ENCODE data around the gene PLOD2.
A peak's percentile ranks its signal among the peaks of the same experiment; 100 is the strongest.

The PLOD2 gene

GRCh38 chr3:146092230-146092629 lies 68.8 kb downstream of the PLOD2 start:
- no peak for DNase-seq

GRCh38 chr3:146091397-146091796 lies 69.6 kb downstream of the PLOD2 start:
- no peak for DNase-seq

GRCh38 chr3:146090521-146090920 lies 70.5 kb downstream of the PLOD2 start:
- DNase-seq = no peak

DNA sequence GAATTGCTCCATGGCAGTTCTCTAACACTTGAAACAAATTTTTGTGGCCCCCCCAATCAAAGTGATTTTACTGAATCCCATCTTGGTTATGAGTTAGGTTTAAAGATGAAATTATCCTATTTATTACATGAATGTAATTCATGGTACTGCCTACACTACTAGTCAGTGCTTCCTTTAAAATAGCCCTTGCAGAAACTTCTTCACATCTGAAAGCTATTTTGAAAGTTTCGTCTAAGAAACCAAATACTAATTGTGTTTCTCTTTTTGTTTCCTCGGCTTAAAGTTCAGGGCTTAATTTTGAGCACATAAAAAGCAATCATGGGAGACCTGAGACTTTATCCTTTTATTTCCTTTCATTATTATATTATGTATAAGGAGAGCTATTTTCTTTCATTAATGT lies 72.1 kb downstream of the PLOD2 start:
- DNase-seq = no peak

- DNase-seq = no peak
Observed at GRCh38 chr3:146087116-146087515, 73.9 kb downstream of the PLOD2 start.

DNA sequence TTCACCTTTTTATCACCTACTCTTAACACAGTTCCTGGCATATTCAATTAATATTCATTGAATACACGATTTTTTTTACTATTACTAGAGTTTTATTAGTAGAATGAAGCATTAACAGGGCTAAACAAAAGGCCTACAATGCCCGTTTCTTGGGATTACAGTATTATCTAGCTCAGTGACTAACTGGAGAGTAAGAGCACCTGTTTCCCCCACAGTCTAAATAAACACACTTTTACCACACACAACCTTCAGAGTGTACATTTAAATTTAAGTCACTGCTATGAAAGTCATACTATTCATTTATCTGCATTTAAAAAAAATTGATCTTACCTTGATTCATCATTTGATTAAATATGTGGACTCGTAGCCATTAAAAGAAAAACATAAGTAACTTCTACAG lies 74.8 kb downstream of the PLOD2 start:
- DNase-seq = no peak

DNA sequence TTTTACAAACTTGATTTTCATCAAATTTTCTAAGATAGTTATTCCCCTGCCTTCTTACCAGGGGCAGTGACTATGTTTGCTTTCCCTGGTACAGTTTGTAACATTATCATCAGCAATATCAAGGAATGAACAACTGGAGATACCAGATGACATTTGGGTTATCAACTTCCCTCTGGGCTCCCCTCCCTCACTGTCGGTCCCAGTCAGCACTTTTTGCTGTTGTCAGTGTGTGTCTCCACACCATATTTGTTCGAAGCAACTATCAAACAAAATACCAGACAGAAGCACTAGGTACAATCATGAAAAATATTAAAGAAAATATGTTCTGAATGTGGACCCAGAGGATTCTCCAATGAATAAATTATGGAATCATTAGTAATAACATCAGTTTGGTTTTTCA lies 75.3 kb downstream of the PLOD2 start:
- no peak for DNase-seq

DNA sequence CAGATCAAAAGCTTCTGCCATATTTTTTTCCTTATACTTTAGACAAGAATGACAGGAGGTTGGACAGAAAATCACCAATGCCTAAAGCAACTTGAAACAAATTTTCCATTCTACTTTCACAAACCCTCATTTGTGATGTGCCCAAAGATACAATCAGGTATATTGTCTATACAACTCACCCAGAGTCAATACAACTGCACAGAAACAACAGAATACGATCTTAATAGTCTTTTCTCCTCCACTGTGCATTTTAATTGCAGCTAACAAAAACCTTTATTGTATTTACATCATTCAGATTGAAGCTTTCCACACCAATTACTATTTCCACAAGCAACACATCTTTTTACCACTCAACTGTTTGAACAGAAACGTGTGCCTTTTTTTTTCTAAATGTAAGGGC lies 80.4 kb downstream of the PLOD2 start:
- DNase-seq = no peak

DNA sequence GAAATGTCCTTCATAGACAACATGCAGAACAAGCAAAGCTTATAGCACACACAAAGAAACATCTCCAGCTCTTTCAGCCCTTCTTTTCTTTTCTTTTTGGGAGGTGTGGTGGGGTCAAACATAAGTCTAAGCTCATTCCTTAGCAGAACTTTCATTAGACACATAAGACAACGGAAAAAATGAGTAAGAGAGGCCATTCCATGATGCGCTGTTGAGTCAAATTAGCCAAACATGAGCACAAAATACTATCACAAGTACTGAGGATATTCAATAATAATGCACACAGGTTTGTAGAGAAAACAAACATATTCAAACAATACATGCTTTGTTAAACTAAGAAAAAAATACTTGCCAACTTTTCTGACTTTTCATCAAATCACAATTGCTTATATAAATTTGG lies 83.0 kb downstream of the PLOD2 start:
- DNase-seq = no peak

DNA sequence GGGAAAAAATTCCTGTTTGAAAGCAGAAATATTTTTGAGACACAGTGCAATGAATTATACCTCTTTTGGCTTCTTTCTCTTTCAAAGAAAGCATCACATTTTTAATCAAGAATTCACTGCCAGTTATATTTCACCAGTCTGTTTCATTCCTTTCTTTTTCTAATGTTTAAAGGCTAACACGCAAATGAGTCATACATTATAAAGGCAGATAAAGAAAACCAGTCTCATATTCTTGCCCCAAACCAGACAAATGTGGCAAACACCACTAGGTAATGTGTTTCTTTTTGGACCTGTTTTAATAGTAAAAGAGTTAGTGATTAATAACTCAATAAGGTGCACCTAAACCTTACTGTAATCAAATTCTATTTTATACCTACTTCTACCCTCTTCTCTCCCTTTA lies 83.8 kb downstream of the PLOD2 start:
- DNase-seq = no peak

- no peak for DNase-seq
Observed at GRCh38 chr3:146072824-146073223, 88.2 kb downstream of the PLOD2 start.

DNA sequence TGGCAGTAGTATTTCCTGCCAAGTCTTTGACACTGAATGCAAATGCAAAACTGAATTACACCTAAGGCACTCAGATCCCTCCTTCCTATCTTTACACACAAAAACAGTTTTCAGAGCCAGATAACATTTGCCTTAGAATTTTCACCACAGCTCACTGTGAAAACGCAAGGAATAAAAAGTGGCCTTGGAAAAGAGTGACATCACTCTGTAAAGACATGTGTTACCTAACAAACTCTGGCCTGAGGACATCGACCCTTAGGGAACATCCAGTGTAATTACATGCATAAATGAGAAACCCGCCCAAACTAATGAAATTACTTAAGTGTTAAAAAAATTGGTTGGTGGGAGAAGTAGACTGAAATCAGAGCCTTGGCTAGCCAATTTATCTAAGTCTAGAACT lies 88.9 kb downstream of the PLOD2 start:
- no peak for DNase-seq

DNA sequence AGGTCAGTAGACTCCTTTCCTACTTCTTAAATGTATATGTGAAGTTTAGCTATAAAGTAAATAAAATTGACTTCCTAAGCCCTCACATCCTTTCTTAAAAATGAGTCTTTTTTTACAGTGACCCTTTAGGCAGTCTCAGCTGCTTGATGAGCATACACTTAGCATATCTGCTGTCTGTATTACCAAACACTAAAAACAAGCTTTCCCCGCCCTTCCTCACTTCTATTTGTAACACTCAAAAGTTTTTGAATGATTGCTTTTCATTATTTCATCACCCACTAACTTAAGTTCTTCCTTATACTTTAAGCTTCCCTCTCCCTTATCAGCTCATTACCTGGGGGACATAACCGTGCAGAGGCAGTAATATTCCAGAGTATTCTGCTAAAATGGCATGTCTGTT lies 89.4 kb downstream of the PLOD2 start:
- DNase-seq = no peak

DNA sequence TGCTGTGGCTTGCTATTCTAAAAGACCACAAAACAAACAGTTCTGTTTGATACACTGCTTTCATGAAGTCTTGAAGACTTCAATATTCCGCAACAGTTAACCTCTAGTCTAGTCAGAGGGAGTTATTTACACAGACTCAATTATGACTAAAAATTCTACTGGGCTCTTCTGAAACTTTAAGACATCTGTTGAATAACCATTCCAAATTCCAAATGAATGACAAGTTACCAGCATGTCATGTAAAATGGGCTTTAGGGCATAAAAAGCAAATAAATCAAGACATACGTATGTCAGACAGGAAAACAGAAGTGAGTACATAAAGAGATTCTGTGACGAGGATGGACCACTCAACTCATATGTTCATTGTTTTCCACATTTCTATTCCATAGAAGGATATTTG lies 93.9 kb downstream of the PLOD2 start:
- no peak for DNase-seq

DNA sequence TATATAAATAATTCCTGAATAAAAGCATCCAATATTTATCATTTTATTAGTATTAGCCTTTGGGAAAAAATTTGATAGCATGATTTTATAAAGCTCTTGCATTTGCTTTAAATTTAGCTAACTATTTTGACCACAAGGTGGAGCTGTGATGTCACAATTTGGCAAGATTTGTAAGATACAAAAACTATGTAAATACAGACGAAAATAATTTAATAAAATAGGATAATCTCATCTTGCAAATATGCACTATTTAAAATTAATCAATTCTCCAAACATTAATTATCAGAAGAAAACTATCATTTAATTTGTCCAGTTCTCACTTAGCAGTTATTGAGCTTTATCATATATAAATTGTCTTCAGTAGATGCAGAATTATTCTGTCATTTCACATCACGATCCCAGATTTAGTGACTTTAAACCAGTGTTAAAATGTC lies 95.4 kb downstream of the PLOD2 start:
- DNase-seq = peak; percentile 30

GRCh38 chr3:146058241-146058640 lies 102.7 kb downstream of the PLOD2 start:
- DNase-seq = no peak

- no peak for DNase-seq
Observed at GRCh38 chr3:146052791-146053310, 108.1 kb downstream of the PLOD2 start.

- no peak for DNase-seq
Observed at GRCh38 chr3:146052056-146052790, 108.8 kb downstream of the PLOD2 start.

- no peak for DNase-seq
Observed at GRCh38 chr3:146050691-146051090, 110.3 kb downstream of the PLOD2 start.

- DNase-seq = no peak
Observed at GRCh38 chr3:146047485-146047884, 113.5 kb downstream of the PLOD2 start.

DNA sequence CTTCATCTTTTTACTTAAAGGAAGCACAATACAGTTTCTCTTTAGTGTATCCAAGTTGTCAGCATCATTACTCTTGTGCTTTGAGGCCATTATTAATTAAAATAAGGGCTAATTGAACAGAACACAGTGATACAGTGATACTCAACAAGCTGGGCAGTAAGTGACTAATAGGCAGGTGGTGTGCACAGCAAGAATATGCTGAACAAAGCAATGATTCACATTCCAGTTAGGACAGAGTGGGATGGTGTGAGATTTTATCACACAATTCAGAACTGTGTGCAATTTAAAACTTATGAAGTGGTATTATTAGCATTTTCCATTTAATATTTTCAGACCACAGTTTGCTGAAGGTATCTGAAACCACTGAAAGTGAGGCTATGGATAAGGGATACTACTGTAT lies 116.9 kb downstream of the PLOD2 start:
- DNase-seq = no peak

GRCh38 chr3:146040630-146041029 lies 120.4 kb downstream of the PLOD2 start:
- DNase-seq = no peak

GRCh38 chr3:146037697-146038096 lies 123.3 kb downstream of the PLOD2 start:
- DNase-seq = no peak

- no peak for DNase-seq
Observed at GRCh38 chr3:146036281-146036680, 124.7 kb downstream of the PLOD2 start.

GRCh38 chr3:146035366-146035765 lies 125.6 kb downstream of the PLOD2 start:
- DNase-seq = no peak
